Mononuclear cell (primary cell): ENCODE results near the gene DSCAML1. TPM values are rescaled to one million over a fixed set of nuclear protein-coding genes. Genes with fewer than 3 reads are reported as not detected.

Experiments
- H3K27me3 ChIP-seq: 2 replicates; pipeline ENCODE4 v1.6.0; 2011; ENCODE audit warnings: low read length, control low read depth; ENCODE audit not compliant: insufficient read depth
- H3K4me1 ChIP-seq: 2 replicates; pipeline ENCODE4 v1.5.1; 2011; ENCODE audit warnings: mild to moderate bottlenecking, low read length, control low read depth; ENCODE audit not compliant: insufficient read depth
- H3K4me3 ChIP-seq: 2 replicates; pipeline ENCODE4 v1.5.1; 2011; ENCODE audit warnings: mild to moderate bottlenecking, low read length, moderate library complexity
- H3K9me3 ChIP-seq: 2 replicates; pipeline ENCODE4 v1.5.1; 2011; ENCODE audit warnings: low read depth, mild to moderate bottlenecking, control low read depth, low read length
- total RNA-seq: library from RNA; depleted of rRNA; stranded (reverse); fragments of >200 nt; gene quantifications from one replicate; pipeline ENCODE4 v1.2.3, GENCODE V29; 2012

Gene DSCAML1
- total RNA-seq, 1 donor, result 0.84 TPM

- Histone ChIP-seq H3K9me3 (no peaks in the 10 kb centered on the region), H3K4me1 (no peaks in the 10 kb centered on the region), H3K4me3 (no peak overlapping the region), H3K27me3 (no peaks in the 10 kb centered on the region)
Observed at GRCh38 chr11:117502779-117503100, 294.3 kb downstream of the DSCAML1 start.

- H3K27me3 ChIP-seq, result no peaks in the 10 kb centered on the region
- H3K4me3 ChIP-seq, result no peak overlapping the region
- no peaks in the 10 kb centered on the region for H3K4me1 ChIP-seq
- no peaks in the 10 kb centered on the region for H3K9me3 ChIP-seq
Observed at GRCh38 chr11:117502015-117502778, 294.8 kb downstream of the DSCAML1 start.

DNA sequence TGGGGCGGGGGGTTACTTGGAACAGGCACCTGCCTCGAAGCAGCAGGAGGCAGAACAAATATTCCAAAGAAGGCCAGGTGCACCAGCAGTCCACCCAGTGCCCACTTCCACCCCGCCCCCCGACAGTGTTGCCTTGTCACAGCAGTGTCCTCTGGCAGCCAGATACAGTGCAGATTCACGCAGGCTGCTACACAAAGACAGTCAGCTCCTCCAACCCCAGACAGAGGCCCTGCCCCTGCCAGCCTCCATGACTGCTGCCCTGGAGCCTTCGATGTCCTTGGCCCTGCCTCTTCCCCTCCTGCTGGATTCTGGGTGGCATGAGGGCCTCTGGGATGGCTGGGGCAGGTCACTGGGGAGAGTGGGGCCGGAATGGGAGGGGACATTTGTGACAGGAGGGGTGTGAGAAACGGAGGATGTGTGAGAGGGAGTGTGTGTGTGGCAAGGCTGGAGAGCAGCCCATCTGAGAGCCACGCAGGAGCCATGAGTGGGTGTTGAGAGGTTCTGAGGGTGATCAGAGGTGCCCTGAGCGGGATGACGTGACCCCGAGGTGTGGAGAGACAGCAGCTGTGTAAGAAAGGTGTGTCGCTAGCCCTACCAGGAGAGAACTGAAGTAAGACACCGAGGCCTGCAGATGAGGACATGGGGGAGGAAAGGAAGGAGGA is 295.6 kb downstream of the DSCAML1 start:
- Histone ChIP-seq H3K9me3 (no peaks in the 10 kb centered on the region), H3K4me1 (no peaks in the 10 kb centered on the region), H3K27me3 (no peaks in the 10 kb centered on the region), H3K4me3 (no peak overlapping the region)

DNA sequence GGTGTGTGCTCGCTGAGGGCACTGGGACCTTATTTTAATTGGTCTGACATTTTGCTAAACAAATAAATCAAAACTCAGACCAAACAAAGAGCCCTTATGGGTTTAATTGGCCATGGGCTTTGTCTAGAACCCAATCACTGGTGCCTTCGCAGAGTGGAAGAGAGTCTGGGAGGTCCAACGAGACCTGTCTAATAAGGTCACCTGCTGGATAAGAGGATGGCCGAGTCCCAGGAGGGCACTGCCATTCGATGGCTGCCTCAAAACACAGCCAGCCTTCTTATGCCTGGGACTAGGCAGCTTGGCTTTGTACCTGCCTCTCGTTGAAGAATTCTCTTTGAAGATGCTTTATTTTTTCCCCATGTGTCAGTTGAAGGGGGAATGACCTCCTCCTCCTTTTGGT is 298.2 kb downstream of the DSCAML1 start:
- Histone ChIP-seq H3K4me1 (no peaks in the 10 kb centered on the region), H3K27me3 (no peaks in the 10 kb centered on the region), H3K4me3 (no peak overlapping the region), H3K9me3 (no peaks in the 10 kb centered on the region)

- no peaks in the 10 kb centered on the region for H3K27me3 ChIP-seq
- no peaks in the 10 kb centered on the region for H3K4me1 ChIP-seq
- no peak overlapping the region for H3K4me3 ChIP-seq
- no peaks in the 10 kb centered on the region for H3K9me3 ChIP-seq
Observed at GRCh38 chr11:117497206-117497951, 299.6 kb downstream of the DSCAML1 start.

- no peaks in the 10 kb centered on the region for H3K9me3 ChIP-seq
- H3K4me3 ChIP-seq, result no peak overlapping the region
- H3K4me1 ChIP-seq, result no peaks in the 10 kb centered on the region
- H3K27me3 ChIP-seq, result no peaks in the 10 kb centered on the region
Observed at GRCh38 chr11:117495357-117495756, 301.7 kb downstream of the DSCAML1 start.

DNA sequence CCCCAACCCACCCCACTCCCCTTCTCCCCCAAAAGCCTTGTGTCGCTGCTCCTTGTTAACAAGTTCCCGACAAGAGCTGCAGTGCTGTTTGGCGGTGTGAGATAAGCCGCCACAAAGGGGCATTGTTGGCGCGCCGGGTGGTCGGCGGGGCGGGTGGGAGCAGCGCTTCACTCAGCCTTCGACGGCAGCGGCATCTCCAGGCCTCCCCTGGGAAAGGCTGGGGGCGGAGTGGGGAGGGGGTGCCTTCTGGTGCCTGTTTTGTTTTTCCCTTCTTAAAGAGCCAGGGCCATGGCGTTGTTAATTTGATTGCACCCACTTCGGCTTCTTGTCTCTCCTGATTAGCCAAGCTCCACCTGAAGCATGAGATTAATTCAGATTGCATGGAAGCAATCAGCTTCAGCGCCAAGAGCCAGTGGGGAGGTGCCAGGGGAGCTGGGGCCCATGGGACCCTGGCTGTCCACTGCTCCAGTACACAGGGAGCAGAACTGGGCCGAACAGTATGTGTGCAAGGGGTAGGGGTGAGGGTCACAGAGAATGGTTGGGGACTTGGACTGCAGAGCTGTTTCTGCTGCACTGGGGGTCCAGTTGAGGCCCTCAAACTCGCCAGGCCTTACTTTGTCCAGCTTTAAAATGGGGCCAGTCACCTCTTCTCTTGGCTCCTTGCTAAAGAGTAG is 304.3 kb downstream of the DSCAML1 start:
- Histone ChIP-seq H3K9me3 (no peaks in the 10 kb centered on the region), H3K27me3 (no peaks in the 10 kb centered on the region), H3K4me3 (no peak overlapping the region), H3K4me1 (no peaks in the 10 kb centered on the region)

DNA sequence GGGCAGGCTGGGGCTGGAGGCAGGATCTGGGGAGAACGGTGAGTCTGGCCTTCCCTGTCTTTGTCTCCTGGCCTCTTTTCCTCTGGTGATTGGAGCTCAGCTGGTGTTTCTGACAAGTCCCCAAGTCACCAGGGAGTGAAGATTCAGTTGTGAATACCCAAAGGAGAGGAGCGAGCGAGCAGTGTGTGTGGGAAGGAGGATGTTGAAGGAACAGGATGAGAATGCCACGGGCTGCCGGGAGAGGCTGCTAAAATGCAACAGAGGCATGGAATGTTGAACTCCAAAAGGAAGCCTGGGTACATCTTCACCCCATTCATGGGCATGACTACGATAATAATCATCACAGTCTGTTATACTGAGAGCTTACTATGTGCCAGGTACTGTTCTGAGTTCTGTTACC is 306.1 kb downstream of the DSCAML1 start:
- no peaks in the 10 kb centered on the region for H3K9me3 ChIP-seq
- H3K27me3 ChIP-seq, result no peaks in the 10 kb centered on the region
- H3K4me3 ChIP-seq, result no peak overlapping the region
- no peaks in the 10 kb centered on the region for H3K4me1 ChIP-seq

GRCh38 chr11:117489999-117490679 is 306.9 kb downstream of the DSCAML1 start:
- Histone ChIP-seq H3K4me3 (no peak overlapping the region), H3K27me3 (no peaks in the 10 kb centered on the region), H3K4me1 (no peaks in the 10 kb centered on the region), H3K9me3 (no peaks in the 10 kb centered on the region)

DNA sequence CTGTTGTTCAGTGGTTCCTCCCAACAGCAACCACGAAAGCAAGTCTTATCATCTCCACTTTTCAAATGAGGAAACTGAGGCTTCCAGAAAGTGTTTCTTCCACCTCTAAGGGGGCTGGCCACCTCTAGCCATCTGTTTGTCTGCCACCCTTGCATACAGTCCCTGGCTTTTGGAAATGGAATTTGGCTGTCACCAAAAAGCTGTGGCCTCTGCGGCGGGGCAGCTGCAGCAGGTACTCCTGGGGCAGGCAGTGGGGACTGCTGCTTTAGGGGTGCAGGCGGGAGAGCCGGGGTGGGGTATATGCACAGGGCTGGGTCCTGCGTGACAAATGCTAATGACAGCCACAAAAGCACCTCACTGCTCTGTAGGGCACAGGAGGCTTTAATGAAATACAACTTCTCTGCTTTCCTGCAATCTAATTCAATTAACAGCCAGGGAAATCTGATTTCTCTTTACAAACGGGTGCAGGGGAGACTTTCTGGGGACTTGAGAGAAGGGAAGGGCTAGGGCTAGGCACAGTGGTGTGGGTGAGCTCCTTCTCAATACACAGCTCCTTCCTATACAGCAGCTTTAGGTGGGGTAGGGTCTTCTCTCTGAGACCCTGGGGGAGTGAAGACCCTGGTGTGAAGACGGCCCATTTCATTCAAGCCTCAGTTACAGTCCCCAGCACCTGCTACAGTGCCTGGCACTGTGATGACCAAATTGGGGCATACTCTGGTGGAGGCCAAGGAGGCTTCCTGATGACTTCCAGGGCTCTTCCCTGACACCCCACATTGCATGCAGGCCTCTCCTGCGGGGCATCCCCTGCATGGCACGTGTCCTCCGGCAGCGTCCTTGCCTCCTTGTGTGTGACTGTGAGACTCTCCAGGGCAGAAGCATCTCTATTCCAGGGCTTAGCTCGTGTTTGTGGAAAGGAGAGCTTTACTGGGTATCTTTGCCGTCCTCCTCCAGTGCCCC is 307.7 kb downstream of the DSCAML1 start:
- Histone ChIP-seq H3K9me3 (no peaks in the 10 kb centered on the region), H3K4me3 (no peak overlapping the region), H3K4me1 (no peaks in the 10 kb centered on the region), H3K27me3 (no peaks in the 10 kb centered on the region)

GRCh38 chr11:117486059-117486458 is 311.0 kb downstream of the DSCAML1 start:
- Histone ChIP-seq H3K27me3 (no peaks in the 10 kb centered on the region), H3K4me1 (no peaks in the 10 kb centered on the region), H3K9me3 (no peaks in the 10 kb centered on the region), H3K4me3 (no peak overlapping the region)

DNA sequence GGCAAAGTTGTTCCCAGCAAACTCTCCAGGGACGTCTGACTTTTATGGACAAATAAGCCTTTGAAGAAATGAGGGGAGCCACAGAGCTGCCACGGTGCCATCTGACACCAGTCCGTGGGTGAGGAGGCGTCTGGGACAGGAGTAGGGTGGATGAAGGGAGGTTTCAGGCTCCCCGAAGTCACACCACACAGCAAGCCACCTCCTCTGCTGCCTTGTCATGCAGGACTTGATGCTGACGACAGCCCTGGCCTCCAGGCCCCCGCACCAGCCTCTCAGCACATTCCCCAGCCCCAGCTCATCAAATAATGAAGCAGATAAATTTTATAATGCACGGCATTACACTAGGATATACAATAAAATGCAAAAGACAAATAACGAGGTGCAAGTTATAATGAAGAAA is 312.9 kb downstream of the DSCAML1 start:
- Histone ChIP-seq H3K4me1 (no peaks in the 10 kb centered on the region), H3K9me3 (no peaks in the 10 kb centered on the region), H3K4me3 (no peak overlapping the region), H3K27me3 (no peaks in the 10 kb centered on the region)

DNA sequence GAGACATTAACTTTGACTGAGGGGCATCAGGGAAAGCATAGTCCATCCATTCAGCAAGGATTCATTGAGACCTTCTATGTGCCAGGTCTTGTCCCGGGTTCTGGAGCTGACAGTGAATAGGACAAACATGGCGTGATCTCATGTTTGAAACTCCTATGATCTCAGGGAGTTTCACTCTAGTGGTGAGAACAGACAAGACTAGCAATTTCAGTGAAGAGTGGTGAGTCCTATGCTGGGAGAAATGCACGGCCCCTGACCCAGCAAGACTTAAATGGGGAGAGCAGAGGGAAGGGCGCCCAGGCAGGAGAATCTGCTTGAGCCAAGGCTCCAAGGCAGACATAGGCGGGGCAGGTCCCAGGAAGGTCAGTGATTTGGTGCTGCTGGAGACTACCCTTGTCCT is 313.6 kb downstream of the DSCAML1 start:
- no peaks in the 10 kb centered on the region for H3K9me3 ChIP-seq

GRCh38 chr11:117482881-117483280 is 314.1 kb downstream of the DSCAML1 start:
- Histone ChIP-seq H3K4me1 (no peaks in the 10 kb centered on the region), H3K9me3 (no peaks in the 10 kb centered on the region), H3K27me3 (no peaks in the 10 kb centered on the region), H3K4me3 (no peak overlapping the region)

More for the DNA sequence above, 313.6 kb downstream of the DSCAML1 start:
- no peak overlapping the region for H3K4me3 ChIP-seq
- no peaks in the 10 kb centered on the region for H3K27me3 ChIP-seq
- H3K4me1 ChIP-seq, result no peaks in the 10 kb centered on the region
